Ovary (tissue), 9 donors: Measurements from ENCODE around the gene LETM1. TPM values are rescaled to one million over a fixed set of nuclear protein-coding genes. Genes with fewer than 3 reads are reported as not detected.

Source experiments
- DNase-seq, 5 donors: peaks; one replicate each; pipeline ENCODE4 v3.0.0-alpha.2; 2019 to 2020
- H3K27ac ChIP-seq, 2 donors: fragments of 200-600 bp; one replicate each; pipeline versions ENCODE4 v1.5.1 to v1.8.0; 2019 to 2022
- H3K27me3 ChIP-seq: fragments of 200-600 bp; one replicate; pipeline ENCODE4 v1.8.0; 2022
- H3K36me3 ChIP-seq: fragments of 200-600 bp; sonication (generic); one replicate; pipeline ENCODE4 v1.5.1; 2019
- H3K4me1 ChIP-seq: one replicate; pipeline ENCODE4 v1.8.1; 2013; ENCODE audit warnings: mild to moderate bottlenecking, moderate library complexity; ENCODE audit not compliant: insufficient read depth
- H3K4me3 ChIP-seq: fragments of 200-600 bp; sonication (generic); one replicate; pipeline ENCODE4 v1.5.1; 2017
- H3K9me3 ChIP-seq, 2 donors: fragments of 200-600 bp in 1 of 2; sonication (generic) in 1 of 2; one replicate each; pipeline versions ENCODE4 v1.5.1 to v1.8.1; 2013 to 2019; ENCODE audit warnings: mild to moderate bottlenecking in 1 of 2, moderate library complexity in 1 of 2
- EP300 ChIP-seq: sonication (generic); formaldehyde crosslinking; IDR thresholded peaks from one replicate; pipeline ENCODE4 v1.6.1; 2017; ENCODE audit warnings: antibody characterized with exemption
- POLR2A ChIP-seq: fragments of 450-650 bp; IDR thresholded peaks from one replicate; pipeline ENCODE4 v1.6.1; 2017; ENCODE audit warnings: antibody characterized with exemption, mild to moderate bottlenecking, moderate library complexity
- WGBS, 3 donors: extraction: QIAGEN DNeasy Blood & Tissue Kit in 1 of 3; methylation state at CpG; one replicate each; pipeline versions ENCODE4 v1.1.5 to v1.1.7; 2013 to 2017; 5-methylcytosine and 5-hydroxymethylcytosine counted together
- intact Hi-C, 4 donors: fragments of 100-400 bp; cut with DNase I; formaldehyde crosslinking; loops; one replicate each; pipeline versions ENCODE4 v1.11.0 to v1.15.1; 2022 to 2023
- polyA plus RNA-seq, 2 donors: library from polyadenylated mRNA; stranded (reverse); fragments of 200-250 nt in 1 of 2; fragments of 350-450 nt in 1 of 2; fragmentation: Illumina TruSeq in 1 of 2; extraction: RNeasy Lipid Tissue Mini Kit (QIAGEN cat#74804) in 1 of 2; gene quantifications; one replicate each; pipeline ENCODE4 v1.2.3, GENCODE V29; 2013 to 2014
- total RNA-seq, 7 donors: library from RNA; depleted of rRNA in 2 of 7; stranded (reverse); fragments of >200 nt in 2 of 7; fragmentation: NEBNext Ultra II Directional in 3 of 7; extraction: Animal tissue kit (Norgen Biotek cat#: 25700) in 3 of 7; gene quantifications; one replicate each; pipeline versions ENCODE4 v1.1.0 to v1.2.4, GENCODE V29; 2016 to 2023
- TF ChIP-seq, protein P1 (sequence below), 3 donors: fragments of 450-650 bp in 2 of 3; fragments of 200-600 bp in 1 of 3; IDR thresholded peaks; one replicate each; pipeline versions ENCODE4 v1.5.1 to v1.8.0; 2016 to 2022; ENCODE audit warnings: antibody characterized with exemption in 3 of 3, mild to moderate bottlenecking in 1 of 3
- donor health status: DM: no; HTN: no; CAD: no; lungs with moderate emphysema.
- donor health status: DM: no; HTN: no; CAD: no.
- donor health status: Bipolar disorder and iron deficiency.
- donor health status: DM: yes; HTN: yes; CAD: no.
- donor health status: DM: no; HTN: no; CAD: no.
- donor health status: DM: yes; HTN: yes; CAD: no.

The LETM1 gene
- total and polyA plus RNA-seq, 9 donors, result 9.3 to 43.6 (median 30.5) TPM

DNA sequence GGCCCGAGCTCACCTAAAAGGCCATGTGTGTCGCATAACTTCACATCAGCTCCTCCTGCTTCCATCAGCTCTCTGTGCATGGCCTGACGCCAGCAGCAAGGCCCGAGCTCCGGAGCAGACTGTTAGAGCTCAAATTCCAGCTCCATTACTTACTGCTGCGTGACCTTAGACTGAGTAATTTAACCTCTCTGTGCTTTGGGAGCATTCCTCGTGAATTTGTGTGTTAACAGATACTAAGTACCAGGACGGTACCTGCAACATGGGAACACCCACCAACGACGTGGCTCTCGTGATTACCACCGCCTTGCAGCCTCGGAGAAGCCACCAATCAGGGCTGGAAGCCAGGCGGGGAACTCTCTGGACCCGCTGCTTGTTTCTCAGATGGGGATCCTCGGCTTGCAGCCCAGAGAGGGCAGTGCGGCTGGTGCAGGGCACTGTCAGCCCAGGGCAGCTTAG is 12.9 kb downstream of the LETM1 start:
- DNase-seq, result peak in 1 of 5 donors; percentile 30
- 51 to 60% (median 60%) methylated on average over 17 of the region's 17 CpGs for WGBS, 3 donors
- Histone ChIP-seq H3K27me3 (no peaks in the 10 kb centered on the region), H3K4me3 (no peak overlapping the region), H3K27ac (no peak overlapping the region), H3K9me3 (no peaks in the 10 kb centered on the region), H3K4me1 (no peaks in the 10 kb centered on the region), H3K36me3 (no peaks in the 10 kb centered on the region)
- TF ChIP-seq EP300, result no peak
- TF ChIP-seq, protein P1, sequence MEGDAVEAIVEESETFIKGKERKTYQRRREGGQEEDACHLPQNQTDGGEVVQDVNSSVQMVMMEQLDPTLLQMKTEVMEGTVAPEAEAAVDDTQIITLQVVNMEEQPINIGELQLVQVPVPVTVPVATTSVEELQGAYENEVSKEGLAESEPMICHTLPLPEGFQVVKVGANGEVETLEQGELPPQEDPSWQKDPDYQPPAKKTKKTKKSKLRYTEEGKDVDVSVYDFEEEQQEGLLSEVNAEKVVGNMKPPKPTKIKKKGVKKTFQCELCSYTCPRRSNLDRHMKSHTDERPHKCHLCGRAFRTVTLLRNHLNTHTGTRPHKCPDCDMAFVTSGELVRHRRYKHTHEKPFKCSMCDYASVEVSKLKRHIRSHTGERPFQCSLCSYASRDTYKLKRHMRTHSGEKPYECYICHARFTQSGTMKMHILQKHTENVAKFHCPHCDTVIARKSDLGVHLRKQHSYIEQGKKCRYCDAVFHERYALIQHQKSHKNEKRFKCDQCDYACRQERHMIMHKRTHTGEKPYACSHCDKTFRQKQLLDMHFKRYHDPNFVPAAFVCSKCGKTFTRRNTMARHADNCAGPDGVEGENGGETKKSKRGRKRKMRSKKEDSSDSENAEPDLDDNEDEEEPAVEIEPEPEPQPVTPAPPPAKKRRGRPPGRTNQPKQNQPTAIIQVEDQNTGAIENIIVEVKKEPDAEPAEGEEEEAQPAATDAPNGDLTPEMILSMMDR (IDR thresholded peaks at IDR 0.05), result no peak
- no peak for TF ChIP-seq POLR2A
- intact Hi-C loops, result no loop called here

DNA sequence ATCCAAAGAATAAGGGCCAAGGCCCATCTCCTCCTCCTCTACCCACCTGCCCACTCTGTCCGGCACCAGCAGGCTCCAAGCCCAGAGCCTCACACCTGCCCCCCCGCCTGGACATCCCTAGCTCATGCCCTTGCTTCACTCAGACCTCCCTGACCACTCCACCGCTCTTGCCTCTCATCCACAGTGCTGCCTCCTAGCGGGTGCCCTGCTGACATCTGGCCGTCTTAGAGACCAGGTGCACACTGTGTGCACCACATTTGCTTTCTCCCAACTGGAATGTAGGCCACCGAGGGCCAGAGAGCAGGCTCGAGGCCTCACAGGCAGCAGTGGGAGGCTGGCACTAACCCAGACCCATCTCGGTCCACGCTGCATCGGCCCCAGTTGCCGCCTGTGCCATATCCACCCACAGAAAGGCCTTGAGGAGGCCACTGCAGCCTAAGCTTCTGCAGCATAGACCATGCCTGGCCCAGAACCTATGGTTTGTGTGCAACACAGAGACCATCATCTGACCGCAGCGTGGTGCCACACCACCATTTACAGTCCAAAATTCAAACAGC is 13.5 kb downstream of the LETM1 start:
- TF ChIP-seq, protein P1 (IDR thresholded peaks at IDR 0.05), result no peak
- TF ChIP-seq EP300, result no peak
- TF ChIP-seq POLR2A, result no peak
- H3K27ac ChIP-seq, result no peak overlapping the region
- WGBS, 3 donors, result 76 to 85% (median 79%) methylated on average over 13 of the region's 13 CpGs
- no peak for DNase-seq
- H3K4me3 ChIP-seq, result no peak overlapping the region
- no peaks in the 10 kb centered on the region for H3K36me3 ChIP-seq
- H3K27me3 ChIP-seq, result no peaks in the 10 kb centered on the region
- H3K4me1 ChIP-seq, result no peaks in the 10 kb centered on the region
- no peaks in the 10 kb centered on the region for H3K9me3 ChIP-seq
- intact Hi-C loops, result no loop called here

DNA sequence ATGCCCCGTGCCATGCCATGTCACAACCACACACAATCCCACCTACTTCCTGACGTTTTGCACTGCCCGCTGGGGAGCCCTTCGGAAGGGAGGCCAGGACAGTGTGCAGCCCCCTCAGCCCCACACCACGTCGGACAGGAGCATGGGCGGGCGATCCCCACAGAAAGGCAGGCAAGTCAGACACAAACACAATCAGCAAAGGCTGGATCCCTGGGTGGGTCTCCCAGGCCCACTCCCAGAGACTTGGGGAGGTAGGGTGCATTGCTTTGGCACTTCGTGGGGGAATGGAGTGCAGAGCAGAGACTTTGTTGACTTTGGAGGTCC is 14.1 kb downstream of the LETM1 start:
- WGBS, 3 donors, result 84 to 89% (median 87%) methylated on average over 9 of the region's 9 CpGs
- Histone ChIP-seq H3K36me3 (no peaks in the 10 kb centered on the region), H3K9me3 (no peaks in the 10 kb centered on the region), H3K27ac (no peak overlapping the region), H3K4me1 (no peaks in the 10 kb centered on the region), H3K4me3 (no peak overlapping the region), H3K27me3 (no peaks in the 10 kb centered on the region)
- TF ChIP-seq EP300, result no peak
- TF ChIP-seq, protein P1 (IDR thresholded peaks at IDR 0.05), result no peak
- TF ChIP-seq POLR2A, result no peak
- intact Hi-C loops, result no loop called here
- DNase-seq, result no peak

- H3K27me3 ChIP-seq, result no peaks in the 10 kb centered on the region
- WGBS, 3 donors, result 92 to 93% (median 92%) methylated on average over 31 of the region's 31 CpGs
- H3K4me1 ChIP-seq, result no peaks in the 10 kb centered on the region
- intact Hi-C loops, result no loop called here
- DNase-seq, result no peak
- H3K36me3 ChIP-seq, result no peaks in the 10 kb centered on the region
- H3K27ac ChIP-seq, result no peak overlapping the region
- H3K4me3 ChIP-seq, result no peak overlapping the region
- TF ChIP-seq, protein P1 (IDR thresholded peaks at IDR 0.05), result no peak
- TF ChIP-seq POLR2A, result no peak
- TF ChIP-seq EP300, result no peak
- no peaks in the 10 kb centered on the region for H3K9me3 ChIP-seq
Observed at GRCh38 chr4:1841201-1841886, 14.6 kb downstream of the LETM1 start.
